CD1c-positive myeloid dendritic cell (primary cell): ENCODE data around the gene DBN1.
A peak's percentile ranks its signal among the peaks of the same experiment; 100 is the strongest.
"Not testable (repeated sequence)": the region's sequence is repeated elsewhere in the genome, so short reads cannot be mapped to it uniquely, and the experiment has no call there.

ENCODE experiments used
- DNase-seq: peaks from one replicate; pipeline ENCODE4 v3.0.0-alpha.2; 2016; ENCODE audit errors: extremely low spot score

The DBN1 gene

DNA sequence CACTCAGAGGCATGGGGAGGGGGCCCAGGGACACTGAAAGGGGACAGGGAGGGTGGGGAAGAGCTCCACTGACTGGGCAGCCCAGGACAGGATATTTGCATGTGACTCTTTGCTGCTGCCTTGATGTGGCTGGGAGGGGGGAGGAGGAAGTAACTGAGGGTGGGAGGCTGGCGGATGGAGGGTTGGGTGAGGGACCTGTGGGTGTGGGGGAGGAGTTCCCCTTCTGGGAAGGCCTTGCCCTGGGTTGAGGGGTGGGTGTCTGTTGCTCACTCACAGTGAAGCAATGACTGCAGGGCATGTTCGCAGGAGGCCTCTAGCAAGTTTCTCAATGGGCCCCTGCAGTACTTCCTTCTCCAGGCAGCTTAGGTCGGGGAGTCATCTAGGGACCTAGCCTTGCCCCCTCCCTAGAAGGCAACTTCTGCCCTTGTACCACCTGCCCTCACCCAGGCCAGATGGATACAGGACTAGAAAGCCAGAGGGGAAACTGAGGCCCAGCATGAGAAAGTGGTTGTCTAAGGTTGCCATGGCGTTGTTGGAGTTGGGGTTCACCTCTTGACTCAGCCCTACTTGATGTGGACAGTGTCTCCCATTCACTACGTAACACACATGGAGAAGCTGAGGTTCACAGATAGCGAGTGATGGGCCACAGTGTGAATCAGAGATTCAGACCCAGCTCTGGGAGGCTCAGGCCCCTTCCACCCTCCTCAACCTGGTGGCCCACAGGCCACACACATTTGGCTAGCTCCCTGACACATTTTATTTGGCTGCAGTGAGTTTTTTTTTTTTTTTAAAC is 44.0 kb downstream of the DBN1 start:
- DNase-seq = peak; percentile 96

DNA sequence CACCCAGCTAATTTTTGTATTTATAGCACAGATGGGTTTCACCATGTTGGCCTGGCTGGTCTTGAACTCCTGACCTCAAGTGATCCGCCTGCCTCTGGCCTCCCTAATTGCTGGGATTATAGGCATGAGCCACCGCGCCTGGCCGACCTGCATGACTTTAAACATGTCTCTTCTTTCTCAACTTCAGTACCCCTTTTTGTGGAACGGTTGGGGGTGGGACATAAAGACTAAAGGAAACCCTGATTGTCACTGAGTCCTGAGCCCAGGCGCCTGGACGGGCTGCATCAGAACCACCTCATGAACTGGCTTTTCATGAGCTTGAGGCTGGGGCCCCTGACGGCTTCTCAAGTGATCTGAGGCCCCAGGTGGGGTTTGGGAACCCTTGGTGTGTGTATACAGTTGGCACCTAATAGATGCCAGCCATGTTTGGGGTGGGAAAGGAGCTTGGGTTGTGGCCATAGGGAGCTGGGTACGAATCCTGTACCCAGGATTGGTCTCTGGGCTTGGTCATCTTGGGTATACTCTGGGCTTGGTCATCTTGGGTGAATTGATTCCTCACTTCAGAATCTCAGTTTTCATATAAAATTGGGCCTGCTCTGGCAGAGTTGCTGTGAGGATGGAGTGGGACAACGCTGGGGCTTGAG is 44.7 kb downstream of the DBN1 start:
- peak; percentile 55 for DNase-seq

DNA sequence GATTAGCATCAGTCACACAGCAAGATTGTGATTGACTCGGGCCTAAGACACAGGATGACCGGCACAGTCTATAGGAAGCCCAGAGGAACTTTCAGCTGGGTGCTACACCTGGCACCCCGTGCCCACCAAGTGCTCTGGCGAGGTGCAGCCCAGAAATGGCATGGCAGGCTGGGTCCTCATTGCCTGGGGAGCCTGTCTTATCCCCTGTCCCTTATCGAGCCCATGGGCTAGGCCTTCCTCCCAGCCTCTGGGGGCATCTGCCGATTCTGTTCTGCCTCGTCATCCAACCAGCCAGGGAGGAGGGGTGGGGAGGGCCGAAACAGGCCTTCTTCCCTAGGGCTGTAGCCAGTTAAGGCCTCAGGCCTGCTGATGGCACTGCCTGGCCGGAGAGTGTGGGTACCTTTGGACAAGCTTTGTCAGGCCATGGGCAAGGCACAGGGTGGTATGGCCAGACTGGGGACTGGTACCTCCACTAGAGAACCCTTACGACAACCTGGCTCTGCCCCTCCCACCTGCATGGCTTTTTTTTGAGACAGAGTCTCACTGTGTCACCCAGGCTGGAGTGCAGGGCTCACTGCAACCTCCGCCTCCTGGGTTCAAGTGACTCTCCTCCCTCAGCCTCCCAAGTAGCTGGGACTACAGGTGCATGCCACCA is 45.4 kb downstream of the DBN1 start:
- peak; percentile 55 for DNase-seq

- peak; percentile 16 for DNase-seq
Measured at GRCh38 chr5:177427211-177427822, 46.1 kb downstream of the DBN1 start.

DNA sequence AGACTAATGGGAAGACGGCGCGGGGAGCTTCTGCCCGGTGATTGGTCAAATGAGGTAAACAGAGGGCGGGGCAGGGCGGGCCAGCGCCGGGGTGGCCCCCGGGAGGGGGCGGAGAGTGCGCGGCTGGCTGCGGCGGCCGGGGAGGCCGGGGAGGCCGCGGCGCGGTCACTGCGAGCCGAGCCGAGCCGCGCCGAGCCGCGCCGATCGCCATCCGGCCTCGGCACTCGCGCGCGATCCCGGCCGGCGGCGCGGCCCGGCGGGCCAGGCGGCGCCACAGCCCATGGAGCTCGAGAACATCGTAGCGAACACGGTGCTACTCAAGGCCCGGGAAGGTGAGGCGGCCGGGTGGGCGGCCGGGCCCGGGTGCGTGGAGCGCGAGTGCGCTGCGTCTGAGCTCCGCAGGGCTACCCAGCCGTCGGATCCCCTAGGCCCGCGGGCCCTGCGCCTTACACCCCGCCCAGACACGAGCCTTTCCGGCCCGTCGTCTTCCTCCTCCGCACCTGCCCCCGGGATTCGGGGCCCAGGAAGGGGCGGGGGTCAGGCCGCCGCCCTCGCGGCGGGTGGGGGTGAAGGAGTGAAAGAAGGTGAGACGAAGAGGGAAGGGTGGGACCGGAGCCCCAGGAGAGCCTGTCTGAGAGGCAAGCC is 46.7 kb downstream of the DBN1 start, which contains the start of gene GRK6:
TSS of gene GRK6 (plus strand) at position 111 of the 645 bp plus-strand sequence. CDS start at position 281, 170 bp downstream.
- peak; percentile 46 for DNase-seq

- DNase-seq = peak; percentile 100
Measured at GRCh38 chr5:177425801-177426565, 47.5 kb downstream of the DBN1 start.

DNA sequence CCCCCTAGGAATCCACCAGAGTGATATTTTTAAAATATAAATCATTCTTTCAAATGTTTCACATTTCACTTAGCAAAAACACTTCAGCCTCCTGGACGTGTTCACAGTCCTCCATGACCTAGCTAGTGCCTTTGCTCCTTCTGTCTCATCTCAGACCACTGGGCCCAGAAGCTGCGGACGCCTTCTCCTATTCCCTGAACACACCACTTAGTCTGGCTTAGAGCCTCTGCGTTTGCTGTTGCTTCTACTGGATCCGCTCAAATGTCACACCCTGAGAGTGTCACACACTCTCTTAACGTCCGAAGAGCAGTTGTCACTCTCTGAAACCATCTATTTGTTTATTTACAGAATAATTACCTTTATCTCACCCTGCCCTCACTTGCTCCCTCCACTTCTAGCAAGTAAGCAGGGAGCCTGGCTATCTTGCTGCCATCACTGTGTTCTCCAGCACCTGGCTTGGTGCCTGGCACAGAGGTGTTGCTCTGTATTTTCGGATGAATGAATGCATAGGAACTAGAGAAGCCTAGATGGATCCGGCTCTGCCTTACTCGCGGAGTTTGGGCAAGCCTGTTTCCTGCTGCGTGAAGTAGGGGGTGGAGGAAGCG is 48.1 kb downstream of the DBN1 start:
- no peak for DNase-seq

- DNase-seq = no peak
Measured at GRCh38 chr5:177423671-177424070, 49.8 kb downstream of the DBN1 start.

- no peak for DNase-seq
Measured at GRCh38 chr5:177421062-177421798, 52.2 kb downstream of the DBN1 start.

GRCh38 chr5:177420472-177420871 is 53.0 kb downstream of the DBN1 start:
- not testable (repeated sequence) for DNase-seq

GRCh38 chr5:177419046-177419445 is 54.4 kb downstream of the DBN1 start:
- no peak for DNase-seq

DNA sequence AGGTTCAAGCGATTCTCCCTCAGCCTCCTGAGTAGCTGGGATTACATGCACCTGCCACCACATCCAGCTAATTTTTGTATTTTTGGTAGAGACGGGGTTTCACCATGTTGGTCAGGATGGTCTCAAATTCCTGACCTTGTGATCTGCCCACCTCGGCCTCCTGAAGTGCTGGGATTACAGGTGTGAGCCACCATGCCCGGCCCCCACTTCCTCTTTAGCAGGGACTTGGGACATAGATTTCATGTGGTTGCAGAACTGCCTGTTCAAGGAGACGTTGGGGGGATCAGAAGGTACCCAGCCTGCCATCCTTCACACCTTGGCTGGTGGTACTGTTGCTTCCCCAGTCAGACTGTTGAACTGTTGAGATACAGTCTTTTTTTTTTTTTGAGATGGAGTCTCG is 56.4 kb downstream of the DBN1 start:
- not testable (repeated sequence) for DNase-seq

DNA sequence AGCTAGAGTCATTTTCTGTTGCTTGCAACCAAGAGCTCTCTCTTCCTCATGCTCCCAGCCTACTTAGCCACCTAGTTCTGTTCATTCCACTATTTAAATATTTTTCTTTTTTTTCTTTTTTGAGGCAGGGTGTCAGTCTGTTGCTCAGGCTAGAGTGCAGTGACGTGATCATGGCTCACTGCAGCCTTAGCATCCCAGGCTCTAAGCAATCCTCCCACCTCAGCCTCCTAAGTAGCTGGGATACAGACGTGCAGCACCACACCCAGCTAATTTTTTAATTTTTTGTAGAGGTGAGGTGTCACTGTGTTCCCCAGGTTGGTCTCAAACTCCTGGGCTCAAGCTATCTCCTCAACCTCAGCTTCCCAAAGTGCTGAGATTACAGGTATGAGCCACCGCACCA is 59.0 kb downstream of the DBN1 start:
- DNase-seq = no peak

GRCh38 chr5:177412603-177413233 is 60.7 kb downstream of the DBN1 start:
- peak; percentile 22 for DNase-seq

DNA sequence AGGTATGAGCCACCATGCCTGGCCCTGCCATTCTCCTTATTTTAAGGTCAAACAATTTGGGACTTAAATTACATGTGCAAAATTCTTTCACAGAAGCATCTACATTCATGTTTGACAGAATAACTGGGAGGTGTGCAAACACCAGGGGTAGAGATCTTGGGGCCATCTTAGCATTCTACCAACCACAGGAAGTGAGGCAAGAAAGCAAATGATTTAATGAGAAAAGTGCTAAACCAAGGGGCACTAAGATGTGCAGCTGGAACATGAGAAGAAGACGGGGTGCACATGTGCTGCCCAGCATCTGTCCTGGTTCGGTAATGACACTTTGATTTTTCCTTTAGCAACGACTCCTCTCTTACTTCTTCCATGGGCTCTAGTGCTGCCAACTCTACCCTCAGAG is 62.9 kb downstream of the DBN1 start:
- no peak for DNase-seq

GRCh38 chr5:177409043-177409801 is 64.2 kb downstream of the DBN1 start, which contains the start of gene F12:
Gene F12 (minus strand): TSS chr5:177409564. CDS start chr5:177409527, 37 bp downstream.
- DNase-seq = no peak
